ENCODE data around the gene ZNF284.

Gene ZNF284

DNA sequence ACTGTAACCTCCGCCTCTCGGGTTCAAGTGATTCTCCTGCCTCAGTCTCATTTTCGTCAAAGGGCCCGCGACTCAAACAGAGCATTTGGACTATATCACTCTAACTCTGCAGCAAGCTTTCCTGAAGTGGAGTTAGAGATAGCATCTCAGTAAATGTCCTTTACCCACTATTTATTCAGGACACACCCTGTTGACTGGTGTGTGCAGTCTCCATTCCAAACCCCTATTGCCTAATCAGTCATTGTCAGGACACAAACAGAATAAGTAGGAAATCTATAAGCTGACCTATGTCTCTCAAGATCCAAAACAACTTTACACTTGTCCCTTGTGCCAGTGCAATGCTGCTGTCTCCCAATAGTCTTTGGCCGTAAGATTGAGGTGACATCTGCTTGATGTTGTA lies 45.3 kb upstream of the ZNF284 start:
- no peak for TF ChIP-seq EZH2 (IDR thresholded peaks at IDR 0.05; ENCODE audit: borderline replicate concordance, low read length)
- TF ChIP-seq, protein P1, sequence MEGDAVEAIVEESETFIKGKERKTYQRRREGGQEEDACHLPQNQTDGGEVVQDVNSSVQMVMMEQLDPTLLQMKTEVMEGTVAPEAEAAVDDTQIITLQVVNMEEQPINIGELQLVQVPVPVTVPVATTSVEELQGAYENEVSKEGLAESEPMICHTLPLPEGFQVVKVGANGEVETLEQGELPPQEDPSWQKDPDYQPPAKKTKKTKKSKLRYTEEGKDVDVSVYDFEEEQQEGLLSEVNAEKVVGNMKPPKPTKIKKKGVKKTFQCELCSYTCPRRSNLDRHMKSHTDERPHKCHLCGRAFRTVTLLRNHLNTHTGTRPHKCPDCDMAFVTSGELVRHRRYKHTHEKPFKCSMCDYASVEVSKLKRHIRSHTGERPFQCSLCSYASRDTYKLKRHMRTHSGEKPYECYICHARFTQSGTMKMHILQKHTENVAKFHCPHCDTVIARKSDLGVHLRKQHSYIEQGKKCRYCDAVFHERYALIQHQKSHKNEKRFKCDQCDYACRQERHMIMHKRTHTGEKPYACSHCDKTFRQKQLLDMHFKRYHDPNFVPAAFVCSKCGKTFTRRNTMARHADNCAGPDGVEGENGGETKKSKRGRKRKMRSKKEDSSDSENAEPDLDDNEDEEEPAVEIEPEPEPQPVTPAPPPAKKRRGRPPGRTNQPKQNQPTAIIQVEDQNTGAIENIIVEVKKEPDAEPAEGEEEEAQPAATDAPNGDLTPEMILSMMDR (IDR thresholded peaks at IDR 0.05; ENCODE audit: low read length): no peak
- H3K4me2 ChIP-seq (ENCODE audit: low read length): no peak overlapping the region

DNA sequence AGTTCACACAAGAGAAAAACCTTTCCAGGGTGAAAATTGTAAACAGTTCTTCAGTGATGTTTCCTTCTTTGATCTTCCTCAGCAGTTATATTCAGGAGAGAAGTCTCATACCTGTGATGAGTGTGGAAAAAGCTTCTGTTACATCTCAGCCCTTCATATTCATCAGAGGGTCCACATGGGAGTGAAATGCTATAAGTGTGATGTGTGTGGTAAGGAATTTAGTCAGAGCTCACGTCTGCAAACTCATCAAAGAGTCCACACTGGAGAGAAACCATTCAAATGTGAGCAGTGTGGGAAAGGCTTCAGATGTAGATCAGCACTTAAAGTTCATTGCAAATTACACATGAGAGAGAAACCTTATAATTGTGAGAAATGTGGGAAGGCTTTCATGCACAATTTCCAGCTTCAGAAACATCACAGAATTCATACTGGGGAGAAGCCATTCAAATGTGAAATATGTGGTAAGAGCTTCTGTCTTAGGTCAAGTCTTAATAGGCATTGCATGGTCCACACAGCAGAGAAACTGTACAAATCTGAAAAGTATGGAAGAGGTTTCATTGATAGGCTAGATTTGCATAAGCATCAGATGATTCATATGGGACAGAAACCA lies 39.9 kb upstream of the ZNF284 start:
- Histone ChIP-seq H3K36me3 (ENCODE audit: insufficient read depth, low read length) (peaks cover 36% of the 10 kb centered on the region), H3K27me3 (ENCODE audit: insufficient read depth, low read length) (no peaks in the 10 kb centered on the region), H3F3A (ENCODE audit: insufficient read depth, low read length) (no peaks in the 10 kb centered on the region), H3K9me3 (ENCODE audit: low read length) (peaks cover 14% of the 10 kb centered on the region), H3K27ac (ENCODE audit: low read depth, low read length, poor library complexity, severe bottlenecking) (no peak overlapping the region), H2AFZ (ENCODE audit: low read length) (no peak overlapping the region), H3K79me2 (ENCODE audit: insufficient read depth, low read length) (no peaks in the 10 kb centered on the region), H4K20me1 (ENCODE audit: insufficient read depth, low read length) (no peaks in the 10 kb centered on the region), H3K9ac (ENCODE audit: low read length) (no peak overlapping the region), H3K4me3 (ENCODE audit: low read depth, low read length, poor library complexity, severe bottlenecking) (no peak overlapping the region), H3K4me2 (ENCODE audit: low read length) (no peak overlapping the region), H3K9me2 (ENCODE audit: low read depth, low read length) (no peaks in the 10 kb centered on the region), H3K4me1 (ENCODE audit: insufficient read depth, low read length, severe bottlenecking) (no peaks in the 10 kb centered on the region)
- no peak for TF ChIP-seq EZH2 (IDR thresholded peaks at IDR 0.05; ENCODE audit: borderline replicate concordance, low read length)
- TF ChIP-seq, protein P1 (IDR thresholded peaks at IDR 0.05; ENCODE audit: low read length): no peak

More for the DNA sequence above, 45.3 kb upstream of the ZNF284 start:
- Histone ChIP-seq H3K79me2 (ENCODE audit: insufficient read depth, low read length) (no peaks in the 10 kb centered on the region), H3K27me3 (ENCODE audit: insufficient read depth, low read length) (no peaks in the 10 kb centered on the region), H3K9me3 (ENCODE audit: low read length) (peaks cover 14% of the 10 kb centered on the region), H3K9ac (ENCODE audit: low read length) (no peak overlapping the region), H3K4me3 (ENCODE audit: low read depth, low read length, poor library complexity, severe bottlenecking) (no peak overlapping the region), H3K9me2 (ENCODE audit: low read depth, low read length) (no peaks in the 10 kb centered on the region), H3K4me1 (ENCODE audit: insufficient read depth, low read length, severe bottlenecking) (peaks cover 12% of the 10 kb centered on the region), H2AFZ (ENCODE audit: low read length) (no peak overlapping the region), H4K20me1 (ENCODE audit: insufficient read depth, low read length) (no peaks in the 10 kb centered on the region), H3K36me3 (ENCODE audit: insufficient read depth, low read length) (peaks cover 26% of the 10 kb centered on the region), H3F3A (ENCODE audit: insufficient read depth, low read length) (no peaks in the 10 kb centered on the region), H3K27ac (ENCODE audit: low read depth, low read length, poor library complexity, severe bottlenecking) (no peak overlapping the region)

GRCh38 chr19:44042147-44042546 lies 29.8 kb upstream of the ZNF284 start:
- Histone ChIP-seq H3K4me2 (ENCODE audit: low read length) (no peak overlapping the region), H3K27ac (ENCODE audit: low read depth, low read length, poor library complexity, severe bottlenecking) (no peak overlapping the region), H2AFZ (ENCODE audit: low read length) (no peak overlapping the region), H3K4me1 (ENCODE audit: insufficient read depth, low read length, severe bottlenecking) (no peaks in the 10 kb centered on the region), H3K9ac (ENCODE audit: low read length) (no peak overlapping the region), H3K79me2 (ENCODE audit: insufficient read depth, low read length) (no peaks in the 10 kb centered on the region), H3K9me2 (ENCODE audit: low read depth, low read length) (no peaks in the 10 kb centered on the region), H3F3A (ENCODE audit: insufficient read depth, low read length) (no peaks in the 10 kb centered on the region), H3K9me3 (ENCODE audit: low read length) (no peaks in the 10 kb centered on the region), H3K4me3 (ENCODE audit: low read depth, low read length, poor library complexity, severe bottlenecking) (no peak overlapping the region), H3K36me3 (ENCODE audit: insufficient read depth, low read length) (no peaks in the 10 kb centered on the region), H4K20me1 (ENCODE audit: insufficient read depth, low read length) (no peaks in the 10 kb centered on the region), H3K27me3 (ENCODE audit: insufficient read depth, low read length) (no peaks in the 10 kb centered on the region)
- TF ChIP-seq EZH2 (IDR thresholded peaks at IDR 0.05; ENCODE audit: borderline replicate concordance, low read length): no peak
- TF ChIP-seq, protein P1 (IDR thresholded peaks at IDR 0.05; ENCODE audit: low read length): no peak
